ENCODE data around the gene PRPSAP1. TPM values are rescaled to one million over a fixed set of nuclear protein-coding genes. Genes with fewer than 3 reads are reported as not detected.
A peak's percentile ranks its signal among the peaks of the same experiment; 100 is the strongest.

Gene PRPSAP1
- 134 TPM for polyA plus RNA-seq (2012; ENCODE audit: insufficient read length, low read depth)

GRCh38 chr17:76353599-76354316, at the start of gene PRPSAP1:
Gene PRPSAP1 (minus strand): TSS chr17:76353916. CDS start chr17:76353703, 213 bp downstream.
- TF ChIP-seq, protein P1, sequence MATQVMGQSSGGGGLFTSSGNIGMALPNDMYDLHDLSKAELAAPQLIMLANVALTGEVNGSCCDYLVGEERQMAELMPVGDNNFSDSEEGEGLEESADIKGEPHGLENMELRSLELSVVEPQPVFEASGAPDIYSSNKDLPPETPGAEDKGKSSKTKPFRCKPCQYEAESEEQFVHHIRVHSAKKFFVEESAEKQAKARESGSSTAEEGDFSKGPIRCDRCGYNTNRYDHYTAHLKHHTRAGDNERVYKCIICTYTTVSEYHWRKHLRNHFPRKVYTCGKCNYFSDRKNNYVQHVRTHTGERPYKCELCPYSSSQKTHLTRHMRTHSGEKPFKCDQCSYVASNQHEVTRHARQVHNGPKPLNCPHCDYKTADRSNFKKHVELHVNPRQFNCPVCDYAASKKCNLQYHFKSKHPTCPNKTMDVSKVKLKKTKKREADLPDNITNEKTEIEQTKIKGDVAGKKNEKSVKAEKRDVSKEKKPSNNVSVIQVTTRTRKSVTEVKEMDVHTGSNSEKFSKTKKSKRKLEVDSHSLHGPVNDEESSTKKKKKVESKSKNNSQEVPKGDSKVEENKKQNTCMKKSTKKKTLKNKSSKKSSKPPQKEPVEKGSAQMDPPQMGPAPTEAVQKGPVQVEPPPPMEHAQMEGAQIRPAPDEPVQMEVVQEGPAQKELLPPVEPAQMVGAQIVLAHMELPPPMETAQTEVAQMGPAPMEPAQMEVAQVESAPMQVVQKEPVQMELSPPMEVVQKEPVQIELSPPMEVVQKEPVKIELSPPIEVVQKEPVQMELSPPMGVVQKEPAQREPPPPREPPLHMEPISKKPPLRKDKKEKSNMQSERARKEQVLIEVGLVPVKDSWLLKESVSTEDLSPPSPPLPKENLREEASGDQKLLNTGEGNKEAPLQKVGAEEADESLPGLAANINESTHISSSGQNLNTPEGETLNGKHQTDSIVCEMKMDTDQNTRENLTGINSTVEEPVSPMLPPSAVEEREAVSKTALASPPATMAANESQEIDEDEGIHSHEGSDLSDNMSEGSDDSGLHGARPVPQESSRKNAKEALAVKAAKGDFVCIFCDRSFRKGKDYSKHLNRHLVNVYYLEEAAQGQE (IDR thresholded peaks at IDR 0.05; ENCODE audit: insufficient read depth in 1 of 2, low read depth in 2 of 2, low read length in 2 of 2) = no peak
- TF ChIP-seq SIN3A (IDR thresholded peaks at IDR 0.05; ENCODE audit: borderline replicate concordance, insufficient read depth, low read length) (peak; percentile 27; the same call in 1 of the 2 replicates), FOXP2 (optimal IDR thresholded peaks at IDR 0.05; ENCODE audit: borderline replicate concordance, extremely low read depth, extremely low read length, insufficient read depth) (peak; percentile 31), TAF1 (IDR thresholded peaks at IDR 0.05; ENCODE audit: borderline replicate concordance, insufficient read depth, low read length) (peak; percentile 92), POLR2AphosphoS5 (IDR thresholded peaks at IDR 0.05; ENCODE audit: low read depth, low read length) (peak; percentile 86)

DNA sequence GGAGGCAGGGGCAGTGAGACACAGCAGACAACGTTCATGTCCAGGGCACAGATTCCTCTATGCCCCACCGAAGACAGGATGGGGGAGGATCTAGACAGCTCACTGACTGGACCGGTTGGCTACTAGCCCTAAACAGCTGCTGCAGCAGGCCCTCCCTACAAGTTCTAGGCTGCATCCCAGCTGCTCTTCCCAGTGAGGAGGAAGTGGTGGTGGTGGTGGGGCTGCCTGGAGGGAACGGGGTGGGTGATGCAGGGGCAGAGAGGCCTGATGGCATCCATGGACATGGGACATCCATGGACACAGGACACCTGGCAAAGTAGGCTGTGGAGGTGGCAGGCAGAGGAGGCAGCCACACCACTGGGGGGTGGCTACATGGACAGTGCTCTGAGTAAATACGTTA, 49.0 kb upstream of the PRPSAP1 start:
- no peak for TF ChIP-seq TAF1 (IDR thresholded peaks at IDR 0.05; ENCODE audit: borderline replicate concordance, insufficient read depth, low read length)
- TF ChIP-seq, protein P1 (IDR thresholded peaks at IDR 0.05; ENCODE audit: insufficient read depth in 1 of 2, low read depth in 2 of 2, low read length in 2 of 2) = no peak
- no peak for TF ChIP-seq FOXP2 (optimal IDR thresholded peaks at IDR 0.05; ENCODE audit: borderline replicate concordance, extremely low read depth, extremely low read length, insufficient read depth)
- TF ChIP-seq POLR2AphosphoS5 (IDR thresholded peaks at IDR 0.05; ENCODE audit: low read depth, low read length) = no peak
- TF ChIP-seq SIN3A (IDR thresholded peaks at IDR 0.05; ENCODE audit: borderline replicate concordance, insufficient read depth, low read length) = no peak

DNA sequence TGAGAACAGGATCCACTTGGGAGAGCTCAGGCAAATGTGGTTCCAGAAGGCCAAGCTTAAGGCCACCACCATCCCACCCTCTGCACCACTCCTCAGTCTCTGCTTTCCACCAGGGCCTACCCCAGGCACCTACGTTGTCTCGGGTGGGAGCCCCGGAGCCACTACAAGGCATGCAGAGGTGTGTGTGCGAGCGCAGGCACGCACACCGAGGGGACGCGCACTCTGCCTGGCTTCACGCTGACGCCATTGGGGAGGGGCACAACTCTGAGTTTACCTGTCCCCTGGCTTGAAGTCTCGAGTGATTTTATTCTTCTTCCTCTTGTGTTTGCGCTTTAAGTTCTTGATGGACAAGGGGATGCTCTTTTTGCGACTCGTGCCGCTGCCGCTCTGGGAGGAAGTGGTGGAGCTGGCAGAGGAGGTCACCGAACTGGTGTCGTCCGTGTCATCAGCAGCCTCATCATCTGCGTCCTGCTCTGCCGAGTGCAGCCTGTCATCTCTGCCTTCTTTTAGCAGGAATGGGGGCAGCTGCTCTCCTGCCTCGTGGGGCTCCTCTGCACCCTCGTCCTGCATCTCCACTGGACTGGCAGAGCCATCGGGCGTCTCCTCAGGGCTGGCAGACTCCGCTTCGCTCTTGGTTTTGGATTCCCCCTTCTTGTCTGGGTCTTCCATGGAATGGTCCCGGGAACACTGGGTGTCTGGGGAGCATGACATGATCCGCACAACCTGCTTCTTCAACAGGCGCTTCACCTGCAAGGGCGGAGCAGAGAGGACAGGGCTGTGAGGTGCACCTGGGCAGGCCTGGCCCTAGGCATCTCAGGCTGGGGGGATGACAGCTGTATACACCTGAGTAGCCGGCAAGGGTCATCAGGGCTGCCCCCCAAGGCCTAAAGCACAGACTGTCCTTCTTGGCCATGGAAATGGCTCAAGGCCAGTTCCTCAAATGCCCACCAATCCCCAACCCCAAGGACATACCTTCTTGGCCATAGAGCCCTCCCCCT, 45.8 kb upstream of the PRPSAP1 start:
- TF ChIP-seq, protein P1 (IDR thresholded peaks at IDR 0.05; ENCODE audit: insufficient read depth in 1 of 2, low read depth in 2 of 2, low read length in 2 of 2) = no peak
- TF ChIP-seq TAF1 (IDR thresholded peaks at IDR 0.05; ENCODE audit: borderline replicate concordance, insufficient read depth, low read length) = no peak
- no peak for TF ChIP-seq SIN3A (IDR thresholded peaks at IDR 0.05; ENCODE audit: borderline replicate concordance, insufficient read depth, low read length)
- TF ChIP-seq POLR2AphosphoS5 (IDR thresholded peaks at IDR 0.05; ENCODE audit: low read depth, low read length) = no peak
- no peak for TF ChIP-seq FOXP2 (optimal IDR thresholded peaks at IDR 0.05; ENCODE audit: borderline replicate concordance, extremely low read depth, extremely low read length, insufficient read depth)

DNA sequence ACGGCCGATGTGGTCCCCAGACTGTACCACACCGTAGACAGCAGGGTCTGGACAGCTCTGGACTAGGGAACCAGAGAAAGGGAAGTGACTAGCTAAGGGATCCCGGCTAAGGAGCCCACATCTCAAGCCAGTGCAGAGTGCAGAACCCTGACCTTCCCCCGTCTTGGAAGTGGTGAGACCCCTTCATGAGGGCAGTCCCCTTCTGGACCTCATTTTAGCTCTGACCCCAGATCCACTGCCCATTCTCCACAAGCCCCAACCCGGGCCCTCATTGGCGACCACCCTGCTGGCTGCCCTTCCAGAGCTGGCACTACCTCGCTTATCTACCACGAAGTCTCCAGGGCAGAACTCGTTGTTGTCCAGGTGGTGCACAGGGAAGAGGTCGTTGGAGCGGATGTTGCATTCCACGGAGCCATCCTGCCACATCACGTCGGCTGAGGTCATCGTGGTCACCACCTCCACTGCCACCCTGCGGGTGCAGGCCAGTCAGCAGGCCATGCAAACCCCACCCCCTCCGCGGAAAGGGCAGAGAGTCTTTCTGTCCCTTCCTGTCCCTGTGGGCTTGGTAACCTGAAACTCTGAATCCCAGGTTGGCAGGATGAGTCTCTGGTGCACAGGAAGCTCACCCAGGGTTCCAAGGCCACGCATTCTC, 44.9 kb upstream of the PRPSAP1 start:
- TF ChIP-seq SIN3A (IDR thresholded peaks at IDR 0.05; ENCODE audit: borderline replicate concordance, insufficient read depth, low read length) = no peak
- TF ChIP-seq, protein P1 (IDR thresholded peaks at IDR 0.05; ENCODE audit: insufficient read depth in 1 of 2, low read depth in 2 of 2, low read length in 2 of 2) = no peak
- no peak for TF ChIP-seq TAF1 (IDR thresholded peaks at IDR 0.05; ENCODE audit: borderline replicate concordance, insufficient read depth, low read length)
- TF ChIP-seq FOXP2 (optimal IDR thresholded peaks at IDR 0.05; ENCODE audit: borderline replicate concordance, extremely low read depth, extremely low read length, insufficient read depth) = no peak
